Muscle of leg (tissue), 16 donors: Measurements from ENCODE around the gene AASDH. TPM values are rescaled to one million over a fixed set of nuclear protein-coding genes. Genes with fewer than 3 reads are reported as not detected.

Source experiments
- DNase-seq: peaks from one replicate; pipeline ENCODE4 v3.0.0; 2013
- H3K27ac ChIP-seq: one replicate; pipeline ENCODE4 v1.5.1; 2013; ENCODE audit warnings: mild to moderate bottlenecking, low read length, control low read depth
- H3K27me3 ChIP-seq: one replicate; pipeline ENCODE4 v1.6.1; 2013; ENCODE audit warnings: low read length; ENCODE audit not compliant: control insufficient read depth, insufficient read depth
- H3K36me3 ChIP-seq: one replicate; pipeline ENCODE4 v1.6.1; 2013; ENCODE audit warnings: low read length; ENCODE audit not compliant: control insufficient read depth, insufficient read depth
- H3K4me1 ChIP-seq: one replicate; pipeline ENCODE4 v1.6.1; 2013; ENCODE audit warnings: low read length; ENCODE audit not compliant: control insufficient read depth, insufficient read depth
- H3K4me3 ChIP-seq: one replicate; pipeline ENCODE4 v1.5.1; 2013; ENCODE audit warnings: low read length, control low read depth
- H3K9me3 ChIP-seq: replicated peaks from 2 replicates; pipeline ENCODE4 v1.6.1; 2013; ENCODE audit warnings: low read depth, low read length; ENCODE audit not compliant: control insufficient read depth
- WGBS: methylation state at CpG from one replicate; pipeline ENCODE4 v1.1.5; 2013; ENCODE audit warnings: missing lambda C conversion rate; ENCODE audit not compliant: insufficient coverage; 5-methylcytosine and 5-hydroxymethylcytosine counted together
- long read RNA-seq, 11 donors: transcript quantifications; one replicate each; lab custom pipeline, GENCODE V29; 2026
- polyA plus RNA-seq, 8 donors: library from polyadenylated mRNA; unstranded; fragments of 120-200 nt; gene quantifications; one replicate each; pipeline versions ENCODE4 v1.2.1 to v1.2.3, GENCODE V29; 2013; ENCODE audit warnings: inconsistent platforms in 1 of 8, low replicate concordance in 1 of 8; ENCODE audit not compliant: insufficient read length in 8 of 8, insufficient read depth in 1 of 8
- total RNA-seq: library from RNA; stranded (reverse); fragments of 120-200 nt; gene quantifications from one replicate; pipeline ENCODE4 v1.2.4, GENCODE V29; 2013

The AASDH gene, protein sequence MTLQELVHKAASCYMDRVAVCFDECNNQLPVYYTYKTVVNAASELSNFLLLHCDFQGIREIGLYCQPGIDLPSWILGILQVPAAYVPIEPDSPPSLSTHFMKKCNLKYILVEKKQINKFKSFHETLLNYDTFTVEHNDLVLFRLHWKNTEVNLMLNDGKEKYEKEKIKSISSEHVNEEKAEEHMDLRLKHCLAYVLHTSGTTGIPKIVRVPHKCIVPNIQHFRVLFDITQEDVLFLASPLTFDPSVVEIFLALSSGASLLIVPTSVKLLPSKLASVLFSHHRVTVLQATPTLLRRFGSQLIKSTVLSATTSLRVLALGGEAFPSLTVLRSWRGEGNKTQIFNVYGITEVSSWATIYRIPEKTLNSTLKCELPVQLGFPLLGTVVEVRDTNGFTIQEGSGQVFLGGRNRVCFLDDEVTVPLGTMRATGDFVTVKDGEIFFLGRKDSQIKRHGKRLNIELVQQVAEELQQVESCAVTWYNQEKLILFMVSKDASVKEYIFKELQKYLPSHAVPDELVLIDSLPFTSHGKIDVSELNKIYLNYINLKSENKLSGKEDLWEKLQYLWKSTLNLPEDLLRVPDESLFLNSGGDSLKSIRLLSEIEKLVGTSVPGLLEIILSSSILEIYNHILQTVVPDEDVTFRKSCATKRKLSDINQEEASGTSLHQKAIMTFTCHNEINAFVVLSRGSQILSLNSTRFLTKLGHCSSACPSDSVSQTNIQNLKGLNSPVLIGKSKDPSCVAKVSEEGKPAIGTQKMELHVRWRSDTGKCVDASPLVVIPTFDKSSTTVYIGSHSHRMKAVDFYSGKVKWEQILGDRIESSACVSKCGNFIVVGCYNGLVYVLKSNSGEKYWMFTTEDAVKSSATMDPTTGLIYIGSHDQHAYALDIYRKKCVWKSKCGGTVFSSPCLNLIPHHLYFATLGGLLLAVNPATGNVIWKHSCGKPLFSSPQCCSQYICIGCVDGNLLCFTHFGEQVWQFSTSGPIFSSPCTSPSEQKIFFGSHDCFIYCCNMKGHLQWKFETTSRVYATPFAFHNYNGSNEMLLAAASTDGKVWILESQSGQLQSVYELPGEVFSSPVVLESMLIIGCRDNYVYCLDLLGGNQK
- 15.7 TPM for total RNA-seq
- polyA plus RNA-seq, result 10 to 100 TPM in 6 of 8 donors, 1 to 10 TPM in 2; 8.3 to 13.5 (median 10.3) TPM
- long read RNA-seq, donor 1, result 0 reads
- long read RNA-seq, donor 2, result 0 reads
- long read RNA-seq, donor 3, result 0 reads
- long read RNA-seq, donor 4, result 0 reads
- long read RNA-seq, donor 5, partial matches to known transcripts, result 109 of 160 reads
- long read RNA-seq, donor 5, other reads (novel, unspliced or antisense), result 49 of 160 reads
- long read RNA-seq, donor 6, partial matches to known transcripts, result 8 of 11 reads
- long read RNA-seq, donor 6, other reads (novel, unspliced or antisense), result 0 of 11 reads
- long read RNA-seq, donor 7, result 0 reads
- long read RNA-seq, donor 8, result 0 reads
- long read RNA-seq, donor 9, result 0 reads
- long read RNA-seq, donor 10, partial matches to known transcripts, result 11 of 14 reads
- long read RNA-seq, donor 10, other reads (novel, unspliced or antisense), result 0 of 14 reads
- long read RNA-seq, donor 11, result 0 reads

DNA sequence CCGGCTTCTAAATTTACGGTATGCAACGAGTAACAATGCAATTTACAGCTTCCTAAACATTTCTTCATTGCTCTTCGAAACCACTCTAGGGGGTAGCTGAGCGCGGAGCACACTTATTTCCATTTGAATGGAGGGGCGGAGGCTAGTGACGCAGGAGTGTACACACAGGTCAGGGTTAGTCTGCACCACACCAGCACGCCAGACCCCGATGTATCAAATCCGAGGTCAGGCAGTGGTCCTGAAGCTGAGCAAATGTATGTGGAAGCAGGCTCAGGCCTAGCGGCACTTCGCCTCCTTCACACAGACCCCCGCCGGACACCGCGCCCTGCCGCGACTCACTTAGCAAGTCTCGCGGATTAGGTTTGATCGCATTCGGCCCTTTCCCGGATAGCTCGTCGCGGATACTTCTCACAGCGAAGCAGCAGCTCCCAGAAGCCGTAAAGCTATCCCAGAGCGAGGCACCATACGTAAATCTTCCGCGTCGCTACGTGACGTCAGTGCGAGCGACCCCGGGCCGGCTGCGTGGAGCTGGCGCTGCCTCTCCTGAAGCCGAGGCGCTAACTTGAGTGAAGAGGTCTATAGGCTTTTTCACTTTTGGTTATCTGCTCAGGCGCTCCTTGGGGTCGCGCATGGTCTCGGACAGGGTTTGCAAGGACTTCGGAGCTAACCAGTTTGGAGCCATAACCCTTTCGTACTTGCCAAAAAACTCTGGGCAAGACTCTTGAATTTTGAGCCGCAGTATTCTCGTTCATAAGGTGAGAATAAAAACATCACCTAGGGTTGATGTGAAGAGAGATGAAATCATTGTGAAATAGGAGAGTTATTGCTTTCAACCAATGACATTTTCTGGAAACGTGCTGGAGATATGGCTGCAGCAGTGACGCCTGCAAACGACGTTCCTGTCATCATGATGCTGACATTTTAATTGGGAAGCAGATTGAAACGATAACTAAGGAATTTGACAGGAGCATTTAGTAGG, at the start of gene AASDH:
AASDH (minus strand) TSS at position 469 of the 979 bp plus-strand sequence. CDS start 3,192 bp downstream, outside the sequence.
- peak; percentile 98 for DNase-seq
- Histone ChIP-seq H3K4me1 (peaks cover 5% of the 10 kb centered on the region), H3K27me3 (no peaks in the 10 kb centered on the region), H3K36me3 (peaks cover 2% of the 10 kb centered on the region), H3K4me3 (peak within 1 kb of the TSS; percentile 94), H3K9me3 (no peaks in the 10 kb centered on the region), H3K27ac (peak within 1 kb of the TSS; percentile 99)
- WGBS, result under 1% methylated on average over 49 of the region's 57 CpGs

DNA sequence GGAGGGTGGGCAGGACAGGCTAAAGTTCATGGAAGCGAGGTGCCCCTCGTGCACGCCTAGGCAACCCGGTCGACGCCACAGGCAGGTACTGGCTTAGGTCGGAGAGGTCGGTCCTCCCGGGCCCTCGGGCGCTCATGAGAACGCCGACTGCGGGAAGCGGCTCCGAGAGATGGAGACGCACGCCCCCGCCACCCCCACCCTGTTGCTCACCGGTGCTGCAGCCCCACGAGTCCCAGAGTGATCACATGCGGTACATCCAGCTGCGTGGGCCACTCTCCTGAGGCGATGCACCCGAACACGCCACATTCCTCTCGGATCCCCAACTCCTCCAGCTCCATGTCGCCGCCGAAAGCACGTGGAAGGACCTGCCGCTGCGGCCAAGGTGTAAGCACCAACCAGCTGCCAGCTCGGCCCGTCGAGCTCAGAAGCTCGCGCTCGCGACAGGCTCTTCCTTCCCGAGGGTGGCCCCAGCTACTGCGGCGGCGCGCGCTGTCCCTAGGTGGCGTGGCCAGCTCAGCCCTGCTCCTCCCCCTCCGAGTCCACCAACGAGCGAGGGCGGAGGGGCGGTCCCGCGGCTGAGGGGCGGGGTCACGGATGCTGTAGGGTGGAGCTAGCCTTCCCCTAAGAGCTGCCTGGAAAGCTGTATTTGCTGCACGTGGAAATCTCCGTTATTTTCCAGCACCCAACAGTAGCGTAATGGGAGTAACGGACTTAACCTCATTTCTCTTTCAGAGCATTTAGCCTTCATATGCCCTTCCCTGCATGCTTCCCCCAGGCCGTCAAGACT, 48.0 kb upstream of the AASDH start, which contains the start of gene PPAT:
PPAT (minus strand) TSS at position 476 of the 787 bp plus-strand sequence; CDS start at position 338, 138 bp downstream.
- Histone ChIP-seq H3K27ac (peak within 1 kb of the TSS; percentile 100), H3K9me3 (no peaks in the 10 kb centered on the region), H3K36me3 (no peaks in the 10 kb centered on the region), H3K4me1 (peaks cover 5% of the 10 kb centered on the region), H3K4me3 (peak within 1 kb of the TSS; percentile 95), H3K27me3 (no peaks in the 10 kb centered on the region)
- 0% methylated on average over 54 of the region's 61 CpGs for WGBS
- DNase-seq, result peak; percentile 99

DNA sequence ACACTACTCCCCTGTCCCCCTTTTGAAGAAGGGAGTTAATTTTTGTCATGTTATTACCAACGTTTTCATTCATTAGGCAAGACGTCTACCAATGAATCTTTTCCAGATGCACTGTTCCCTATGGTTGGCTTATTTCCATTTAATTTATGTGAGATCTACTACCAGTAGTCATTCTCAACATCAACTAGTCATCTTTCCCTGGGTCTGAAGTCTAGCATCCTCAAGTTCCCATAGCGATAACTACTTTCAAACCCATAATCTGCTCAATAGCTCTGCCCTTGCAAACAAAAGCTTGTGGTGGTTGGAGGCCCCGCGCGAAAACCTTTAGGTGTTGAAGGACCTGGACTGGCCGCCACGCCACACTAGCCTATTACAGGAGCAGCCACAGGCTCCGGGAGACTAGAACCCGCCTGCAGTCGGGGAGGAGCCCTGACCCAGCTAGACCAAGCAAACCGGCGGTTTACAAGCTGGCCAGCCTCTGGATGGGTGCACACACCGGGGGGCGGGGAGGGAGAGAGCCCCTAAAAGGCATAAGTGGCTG, 47.4 kb upstream of the AASDH start:
- peak; percentile 62 for DNase-seq
- H3K4me1 ChIP-seq, result peaks cover 5% of the 10 kb centered on the region
- no peaks in the 10 kb centered on the region for H3K9me3 ChIP-seq
- WGBS, result 0% methylated on average over 13 of the region's 15 CpGs
- H3K4me3 ChIP-seq, result peak overlapping the region; percentile 95
- peak overlapping the region; percentile 100 for H3K27ac ChIP-seq
- H3K27me3 ChIP-seq, result no peaks in the 10 kb centered on the region
- no peaks in the 10 kb centered on the region for H3K36me3 ChIP-seq

DNA sequence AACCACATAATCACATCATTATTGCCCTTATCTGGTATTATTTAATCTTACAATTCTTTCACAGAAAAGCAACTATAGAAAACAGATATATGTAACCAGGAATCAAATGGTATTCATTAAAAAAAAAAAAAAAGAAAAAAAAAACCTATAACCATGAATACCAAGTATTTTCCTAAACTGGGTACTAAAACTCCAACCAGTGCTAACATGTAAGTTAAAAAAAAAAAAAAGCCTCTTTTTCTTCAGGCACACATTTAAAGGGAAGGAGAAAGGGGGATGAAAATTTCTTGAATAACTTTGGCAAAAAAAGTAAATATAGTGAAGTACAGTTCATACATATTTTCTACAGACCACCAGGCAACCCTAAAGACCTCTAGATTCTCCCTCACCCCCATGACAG, 46.0 kb upstream of the AASDH start:
- no peaks in the 10 kb centered on the region for H3K27me3 ChIP-seq
- H3K9me3 ChIP-seq, result no peaks in the 10 kb centered on the region
- no peak for DNase-seq
- no peak overlapping the region for H3K27ac ChIP-seq
- H3K4me3 ChIP-seq, result no peak overlapping the region
- peaks cover 5% of the 10 kb centered on the region for H3K4me1 ChIP-seq
- no peaks in the 10 kb centered on the region for H3K36me3 ChIP-seq

DNA sequence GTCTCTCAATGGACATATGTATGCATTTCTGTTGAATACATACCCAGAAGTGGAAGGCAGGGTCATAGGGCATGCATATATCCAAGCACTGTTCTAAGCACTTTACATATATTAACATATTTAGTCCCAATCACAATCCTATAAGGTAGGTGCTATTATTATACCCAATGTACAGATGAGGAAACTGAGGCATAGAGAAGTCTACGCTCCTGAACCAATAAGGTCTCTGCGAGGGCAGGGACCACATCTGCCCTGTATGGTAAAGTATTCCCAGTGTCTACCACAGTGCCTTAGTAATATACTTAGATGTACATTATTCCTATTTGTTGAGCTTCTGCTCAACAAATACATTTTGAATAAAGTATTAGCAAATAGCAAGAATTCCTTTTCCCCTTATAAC, 42.9 kb upstream of the AASDH start:
- peaks cover 5% of the 10 kb centered on the region for H3K4me1 ChIP-seq
- no peak overlapping the region for H3K27ac ChIP-seq
- H3K4me3 ChIP-seq, result no peak overlapping the region
- DNase-seq, result no peak
- no peaks in the 10 kb centered on the region for H3K27me3 ChIP-seq
- H3K36me3 ChIP-seq, result no peaks in the 10 kb centered on the region
- no CpG with 5 or more reads among the region's 2 CpGs for WGBS
- H3K9me3 ChIP-seq, result no peaks in the 10 kb centered on the region

DNA sequence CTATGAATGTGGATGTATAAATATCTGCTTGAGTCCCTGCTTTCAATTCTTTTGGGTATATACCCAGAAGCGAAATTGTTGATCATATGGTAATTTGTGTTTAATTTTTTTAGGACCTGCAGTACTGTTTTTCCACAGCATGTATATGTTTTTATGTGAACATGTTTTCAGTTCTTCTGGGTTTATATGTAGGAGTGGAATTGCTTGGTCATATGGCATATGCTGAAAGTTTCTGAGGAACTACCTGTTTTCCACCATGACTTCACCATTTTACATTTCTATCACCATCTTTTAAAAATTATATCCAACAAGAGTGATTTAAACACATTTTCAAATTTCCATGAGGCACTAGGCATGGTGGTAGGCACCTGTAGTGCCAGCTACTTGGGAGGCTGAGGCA, 39.9 kb upstream of the AASDH start:
- H3K9me3 ChIP-seq, result no peaks in the 10 kb centered on the region
- DNase-seq, result no peak
- no peaks in the 10 kb centered on the region for H3K27me3 ChIP-seq
- H3K4me1 ChIP-seq, result no peaks in the 10 kb centered on the region
- H3K36me3 ChIP-seq, result no peaks in the 10 kb centered on the region
- whole genome bisulfite sequencing, result no CpG with 5 or more reads among the region's 1 CpG
- no peak overlapping the region for H3K4me3 ChIP-seq
- H3K27ac ChIP-seq, result no peak overlapping the region

DNA sequence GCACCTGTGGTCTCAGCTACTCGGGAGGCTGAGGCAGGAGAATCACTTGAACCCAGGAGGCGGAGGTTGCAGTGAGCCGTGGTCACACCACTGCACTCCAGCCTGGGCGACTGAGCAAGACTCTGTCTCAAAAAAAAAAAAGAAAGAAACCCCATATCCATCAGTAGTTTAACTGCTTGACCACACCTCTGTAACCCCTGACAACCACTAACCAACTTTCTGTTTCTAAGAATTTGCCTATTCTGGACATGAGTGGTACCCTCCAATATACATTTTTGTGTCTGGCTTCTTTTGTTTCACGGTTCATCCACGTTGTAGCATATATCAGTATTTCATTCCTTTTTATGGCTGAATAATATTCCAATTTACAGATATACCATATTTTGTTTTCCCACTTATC, 39.0 kb upstream of the AASDH start:
- Histone ChIP-seq H3K27ac (no peak overlapping the region), H3K4me1 (no peaks in the 10 kb centered on the region), H3K36me3 (peaks cover 3% of the 10 kb centered on the region), H3K27me3 (no peaks in the 10 kb centered on the region), H3K9me3 (no peaks in the 10 kb centered on the region), H3K4me3 (no peak overlapping the region)
- WGBS, result no CpG with 5 or more reads among the region's 6 CpGs
- no peak for DNase-seq

DNA sequence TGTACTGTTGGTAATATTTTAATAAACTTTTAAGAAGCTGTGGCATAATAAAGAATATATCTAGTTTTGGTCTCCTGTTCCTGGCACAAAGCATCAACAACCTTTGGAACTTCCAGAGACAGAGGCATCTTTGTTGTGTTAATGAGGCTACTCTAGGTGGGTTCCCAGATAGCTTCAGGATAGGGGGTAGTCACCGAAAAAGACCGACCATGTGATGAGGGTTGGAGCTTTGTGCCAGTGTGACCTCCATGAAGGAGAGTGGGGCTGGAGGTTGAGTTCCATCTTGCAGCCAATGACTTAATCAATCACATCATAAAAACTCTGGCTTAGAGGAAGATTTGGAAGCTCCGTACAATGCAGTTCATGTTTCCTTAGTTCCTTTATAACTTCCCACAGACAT, 38.2 kb upstream of the AASDH start:
- Histone ChIP-seq H3K27me3 (no peaks in the 10 kb centered on the region), H3K4me3 (no peak overlapping the region), H3K27ac (no peak overlapping the region), H3K4me1 (no peaks in the 10 kb centered on the region), H3K36me3 (peaks cover 3% of the 10 kb centered on the region), H3K9me3 (no peaks in the 10 kb centered on the region)
- WGBS, result 100% methylated on average over 1 of the region's 3 CpGs
- DNase-seq, result no peak
